Measurements from ENCODE around the gene ZC3H18. TPM values are rescaled to one million over a fixed set of nuclear protein-coding genes. Genes with fewer than 3 reads are reported as not detected.

The ZC3H18 gene
- total and polyA plus RNA-seq, 10 of the 15 experiments (the other 5 are each of a cell fraction or from before 2014, with no cell fraction given): 1.0 to 58.3 (median 22.4) TPM

- SMC1A ChIA-PET (ENCODE audit: uncharacterized antibody, unreplicated experiment): no interaction called here
These were observed 73.4 kb downstream of the ZC3H18 start for GRCh38 chr16:88643644-88643932.

More at GRCh38 chr16:88643644-88643932, 73.4 kb downstream of the ZC3H18 start:
- H3K4me2 ChIP-seq (ENCODE audit: control insufficient read depth, insufficient read depth): no peak overlapping the region
- peaks cover 10 to 13% of the 10 kb centered on the region in 2 experiments for H3K27me3 ChIP-seq (replicated peaks in 1 of 2; ENCODE audit: control insufficient read depth in 2 of 2, insufficient read depth in 2 of 2, low read length in 1 of 2)
- TF ChIP-seq, protein P1, sequence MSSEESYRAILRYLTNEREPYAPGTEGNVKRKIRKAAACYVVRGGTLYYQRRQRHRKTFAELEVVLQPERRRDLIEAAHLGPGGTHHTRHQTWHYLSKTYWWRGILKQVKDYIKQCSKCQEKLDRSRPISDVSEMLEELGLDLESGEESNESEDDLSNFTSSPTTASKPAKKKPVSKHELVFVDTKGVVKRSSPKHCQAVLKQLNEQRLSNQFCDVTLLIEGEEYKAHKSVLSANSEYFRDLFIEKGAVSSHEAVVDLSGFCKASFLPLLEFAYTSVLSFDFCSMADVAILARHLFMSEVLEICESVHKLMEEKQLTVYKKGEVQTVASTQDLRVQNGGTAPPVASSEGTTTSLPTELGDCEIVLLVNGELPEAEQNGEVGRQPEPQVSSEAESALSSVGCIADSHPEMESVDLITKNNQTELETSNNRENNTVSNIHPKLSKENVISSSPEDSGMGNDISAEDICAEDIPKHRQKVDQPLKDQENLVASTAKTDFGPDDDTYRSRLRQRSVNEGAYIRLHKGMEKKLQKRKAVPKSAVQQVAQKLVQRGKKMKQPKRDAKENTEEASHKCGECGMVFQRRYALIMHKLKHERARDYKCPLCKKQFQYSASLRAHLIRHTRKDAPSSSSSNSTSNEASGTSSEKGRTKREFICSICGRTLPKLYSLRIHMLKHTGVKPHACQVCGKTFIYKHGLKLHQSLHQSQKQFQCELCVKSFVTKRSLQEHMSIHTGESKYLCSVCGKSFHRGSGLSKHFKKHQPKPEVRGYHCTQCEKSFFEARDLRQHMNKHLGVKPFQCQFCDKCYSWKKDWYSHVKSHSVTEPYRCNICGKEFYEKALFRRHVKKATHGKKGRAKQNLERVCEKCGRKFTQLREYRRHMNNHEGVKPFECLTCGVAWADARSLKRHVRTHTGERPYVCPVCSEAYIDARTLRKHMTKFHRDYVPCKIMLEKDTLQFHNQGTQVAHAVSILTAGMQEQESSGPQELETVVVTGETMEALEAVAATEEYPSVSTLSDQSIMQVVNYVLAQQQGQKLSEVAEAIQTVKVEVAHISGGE (CRISPR knock-in tag; IDR thresholded peaks at IDR 0.05): no peak
- no peak for TF ChIP-seq CBX5 (IDR thresholded peaks at IDR 0.05; ENCODE audit: low read depth)
- TF ChIP-seq, protein P2, sequence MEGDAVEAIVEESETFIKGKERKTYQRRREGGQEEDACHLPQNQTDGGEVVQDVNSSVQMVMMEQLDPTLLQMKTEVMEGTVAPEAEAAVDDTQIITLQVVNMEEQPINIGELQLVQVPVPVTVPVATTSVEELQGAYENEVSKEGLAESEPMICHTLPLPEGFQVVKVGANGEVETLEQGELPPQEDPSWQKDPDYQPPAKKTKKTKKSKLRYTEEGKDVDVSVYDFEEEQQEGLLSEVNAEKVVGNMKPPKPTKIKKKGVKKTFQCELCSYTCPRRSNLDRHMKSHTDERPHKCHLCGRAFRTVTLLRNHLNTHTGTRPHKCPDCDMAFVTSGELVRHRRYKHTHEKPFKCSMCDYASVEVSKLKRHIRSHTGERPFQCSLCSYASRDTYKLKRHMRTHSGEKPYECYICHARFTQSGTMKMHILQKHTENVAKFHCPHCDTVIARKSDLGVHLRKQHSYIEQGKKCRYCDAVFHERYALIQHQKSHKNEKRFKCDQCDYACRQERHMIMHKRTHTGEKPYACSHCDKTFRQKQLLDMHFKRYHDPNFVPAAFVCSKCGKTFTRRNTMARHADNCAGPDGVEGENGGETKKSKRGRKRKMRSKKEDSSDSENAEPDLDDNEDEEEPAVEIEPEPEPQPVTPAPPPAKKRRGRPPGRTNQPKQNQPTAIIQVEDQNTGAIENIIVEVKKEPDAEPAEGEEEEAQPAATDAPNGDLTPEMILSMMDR (IDR thresholded peaks at IDR 0.05 in 2 of 3, conservative IDR thresholded peaks at IDR 0.05 in 1 of 3; ENCODE audit: control insufficient read depth in 2 of 3, extremely low read depth in 1 of 3, insufficient read depth in 1 of 3, low read depth in 3 of 3, low read length in 3 of 3): no peak
- TF ChIP-seq MTA2 (IDR thresholded peaks at IDR 0.05; ENCODE audit: low read depth): no peak
- no peak for TF ChIP-seq REST (IDR thresholded peaks at IDR 0.05; ENCODE audit: low read depth, low read length)
- TF ChIP-seq ZNF24 (IDR thresholded peaks at IDR 0.05): no peak
- TF ChIP-seq RBBP5 (conservative IDR thresholded peaks at IDR 0.05): no peak
- TF ChIP-seq, protein P3, sequence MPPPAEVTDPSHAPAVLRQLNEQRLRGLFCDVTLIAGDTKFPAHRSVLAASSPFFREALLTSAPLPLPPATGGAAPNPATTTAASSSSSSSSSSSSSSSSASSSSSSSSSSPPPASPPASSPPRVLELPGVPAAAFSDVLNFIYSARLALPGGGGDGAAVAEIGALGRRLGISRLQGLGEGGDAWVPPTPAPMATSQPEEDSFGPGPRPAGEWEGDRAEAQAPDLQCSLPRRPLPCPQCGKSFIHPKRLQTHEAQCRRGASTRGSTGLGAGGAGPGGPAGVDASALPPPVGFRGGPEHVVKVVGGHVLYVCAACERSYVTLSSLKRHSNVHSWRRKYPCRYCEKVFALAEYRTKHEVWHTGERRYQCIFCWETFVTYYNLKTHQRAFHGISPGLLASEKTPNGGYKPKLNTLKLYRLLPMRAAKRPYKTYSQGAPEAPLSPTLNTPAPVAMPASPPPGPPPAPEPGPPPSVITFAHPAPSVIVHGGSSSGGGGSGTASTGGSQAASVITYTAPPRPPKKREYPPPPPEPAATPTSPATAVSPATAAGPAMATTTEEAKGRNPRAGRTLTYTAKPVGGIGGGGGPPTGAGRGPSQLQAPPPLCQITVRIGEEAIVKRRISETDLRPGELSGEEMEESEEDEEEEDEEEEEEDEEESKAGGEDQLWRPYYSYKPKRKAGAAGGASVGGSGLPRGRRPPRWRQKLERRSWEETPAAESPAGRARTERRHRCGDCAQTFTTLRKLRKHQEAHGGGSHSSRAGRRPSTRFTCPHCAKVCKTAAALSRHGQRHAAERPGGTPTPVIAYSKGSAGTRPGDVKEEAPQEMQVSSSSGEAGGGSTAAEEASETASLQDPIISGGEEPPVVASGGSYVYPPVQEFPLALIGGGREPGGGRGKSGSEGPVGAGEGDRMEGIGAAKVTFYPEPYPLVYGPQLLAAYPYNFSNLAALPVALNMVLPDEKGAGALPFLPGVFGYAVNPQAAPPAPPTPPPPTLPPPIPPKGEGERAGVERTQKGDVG (CRISPR knock-in tag; IDR thresholded peaks at IDR 0.05): no peak
- H2AFZ ChIP-seq (ENCODE audit: control insufficient read depth, low read depth, low read length): no peak overlapping the region
- peaks cover 16% of the 10 kb centered on the region for H3K4me1 ChIP-seq (ENCODE audit: control insufficient read depth, insufficient read depth, low read length)
- POLR2A ChIA-PET: no interaction called here
- DNase-seq (ENCODE audit: low read depth, low spot score) (no peak), FAIRE-seq (no peak), ATAC-seq (no peak)
- H4K20me1 ChIP-seq (ENCODE audit: control insufficient read depth, insufficient read depth): 0 out of 2 replicates have a peak, but pooled peaks cover 7% of the 10 kb centered on the region
- 68% methylated on average over 8 of the region's 9 CpGs for WGBS (ENCODE audit: insufficient coverage, insufficient replicate concordance, low lambda C conversion rate, missing lambda C conversion rate)
- CTCF ChIA-PET: no interaction called here
- intact Hi-C loops (cut with micrococcal nuclease; ENCODE audit: unreplicated experiment): no loop called here
- peaks cover 15% of the 10 kb centered on the region for H3K79me2 ChIP-seq (ENCODE audit: control insufficient read depth, insufficient read depth, low read length)
- in situ Hi-C loops (cut with MboI): no loop called here
- no peaks in the 10 kb centered on the region for H3K9me3 ChIP-seq (replicated peaks; ENCODE audit: control insufficient read depth, insufficient read depth, low read length)
- RAD21 ChIA-PET (ENCODE audit: unreplicated experiment): no interaction called here
- no TSS peak for BruUV-seq (replicated peaks)
- no peak overlapping the region for H3K27ac ChIP-seq (ENCODE audit: control insufficient read depth, insufficient read depth)
- no peak overlapping the region for H3K4me3 ChIP-seq
- H3K9ac ChIP-seq (ENCODE audit: control insufficient read depth, insufficient read depth, low read length): no peak overlapping the region
- H3K36me3 ChIP-seq (ENCODE audit: control insufficient read depth in 2 of 2, insufficient read depth in 2 of 2, low read length in 1 of 2): peaks cover 2 to 4% of the 10 kb centered on the region in 2 experiments; a peak in 2 of 4 replicates

Data from GM12878 (cell line).